IPS-15b (cell line): ENCODE measurements around the gene PARVA.
"Not testable (repeated sequence)": the region's sequence is repeated elsewhere in the genome, so short reads cannot be mapped to it uniquely, and the experiment has no call there.

ENCODE experiments used
- H3K27me3 ChIP-seq: one replicate; pipeline ENCODE4 v1.6.1; 2013; ENCODE audit warnings: low read length; ENCODE audit not compliant: control insufficient read depth, insufficient read depth
- H3K36me3 ChIP-seq: one replicate; pipeline ENCODE4 v1.6.1; 2013; ENCODE audit warnings: low read length; ENCODE audit not compliant: control insufficient read depth, insufficient read depth
- H3K4me1 ChIP-seq: one replicate; pipeline ENCODE4 v1.6.1; 2013; ENCODE audit warnings: mild to moderate bottlenecking, low read length; ENCODE audit not compliant: control insufficient read depth, insufficient read depth
- H3K4me3 ChIP-seq: one replicate; pipeline ENCODE4 v1.5.1; 2013; ENCODE audit warnings: low read depth, low read length
- H3K9ac ChIP-seq: one replicate; pipeline ENCODE4 v1.6.1; 2013; ENCODE audit warnings: low read depth, mild to moderate bottlenecking, low read length
- H3K9me3 ChIP-seq: one replicate; pipeline ENCODE4 v1.6.1; 2013; ENCODE audit warnings: mild to moderate bottlenecking, low read length; ENCODE audit not compliant: control insufficient read depth, insufficient read depth

The PARVA gene

DNA sequence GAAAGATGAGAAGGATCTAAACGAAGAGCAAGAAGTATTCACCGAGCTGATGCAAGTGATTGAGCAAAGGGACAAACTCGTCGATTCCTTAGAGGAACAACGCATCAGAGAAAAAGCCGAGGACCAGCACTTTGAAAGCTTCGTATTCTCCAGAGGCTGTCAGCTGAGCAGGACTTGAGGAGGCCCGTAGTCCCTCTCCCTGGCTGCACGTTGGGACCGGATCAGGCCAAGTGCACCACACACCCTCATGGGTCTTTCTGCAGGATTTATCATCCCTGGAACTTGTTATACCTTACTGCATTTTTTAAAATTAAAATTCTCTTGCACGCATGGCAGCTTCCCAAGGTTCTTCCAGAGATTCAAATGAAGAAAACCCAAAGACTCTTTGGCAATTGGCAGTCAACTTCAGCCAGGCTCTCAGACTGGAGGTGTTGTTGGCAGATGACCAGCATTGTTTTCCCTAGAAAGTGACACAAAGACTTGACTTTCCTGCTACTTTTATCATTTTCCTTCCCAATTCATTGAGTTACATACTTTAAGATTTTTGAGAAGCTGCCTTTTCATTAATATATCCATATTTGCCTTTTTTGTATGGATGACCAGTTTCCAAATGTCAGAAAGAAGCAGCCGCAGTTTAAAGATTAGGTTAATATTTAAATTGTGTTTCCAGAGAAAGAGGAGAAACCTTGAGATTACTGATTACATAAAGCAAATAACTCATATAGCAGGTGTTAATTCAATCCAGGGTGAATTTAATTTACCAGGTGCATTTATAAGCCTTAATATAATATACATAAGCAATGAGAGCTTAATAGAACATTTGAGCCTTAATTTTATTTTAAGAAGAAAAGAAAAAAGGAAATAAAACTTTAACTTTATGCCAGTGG is 18.8 kb upstream of the PARVA start:
- Histone ChIP-seq H3K9ac (no peak overlapping the region), H3K4me3 (no peak overlapping the region), H3K9me3 (no peaks in the 10 kb centered on the region), H3K4me1 (no peaks in the 10 kb centered on the region), H3K36me3 (no peaks in the 10 kb centered on the region), H3K27me3 (no peaks in the 10 kb centered on the region)

DNA sequence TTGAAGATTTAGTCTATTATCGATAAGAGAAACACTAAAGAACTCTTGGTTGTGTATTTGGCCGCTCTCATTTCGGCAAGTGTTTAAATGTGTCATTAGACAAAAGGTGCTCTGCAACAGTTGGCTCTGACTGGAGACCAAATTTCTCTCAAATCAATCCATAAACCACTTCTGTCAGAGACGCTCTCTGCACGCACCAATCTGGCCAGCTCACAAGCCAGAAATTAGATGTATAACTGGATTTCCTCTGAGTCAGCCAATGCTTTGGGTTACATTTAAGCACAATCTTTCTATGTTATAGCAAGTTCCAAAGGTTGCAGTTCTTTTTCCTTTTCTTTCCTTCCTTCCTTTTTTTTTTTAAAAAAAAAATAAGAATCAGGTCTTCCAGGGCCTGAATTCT is 17.6 kb upstream of the PARVA start:
- Histone ChIP-seq H3K27me3 (no peaks in the 10 kb centered on the region), H3K4me3 (no peak overlapping the region), H3K36me3 (no peaks in the 10 kb centered on the region), H3K9ac (no peak overlapping the region), H3K9me3 (no peaks in the 10 kb centered on the region), H3K4me1 (no peaks in the 10 kb centered on the region)

DNA sequence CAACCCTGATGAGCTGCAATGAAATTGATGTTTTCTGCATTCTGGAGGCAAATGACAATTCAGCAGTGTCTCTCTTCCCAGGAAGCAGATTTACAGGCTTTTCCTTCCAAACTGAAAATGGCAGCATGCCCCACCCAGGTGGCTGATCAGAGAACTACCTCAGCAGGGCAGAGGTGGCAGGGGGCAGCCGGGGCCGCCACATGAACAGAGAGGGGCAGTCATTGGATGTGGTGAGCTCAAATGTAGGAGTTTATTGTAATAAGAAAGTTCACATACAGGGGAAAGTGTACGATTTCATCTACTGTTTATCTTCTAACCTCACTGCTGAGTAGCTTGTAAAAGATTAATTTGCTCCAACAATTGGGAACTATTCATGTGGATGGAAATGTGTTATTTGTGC is 15.7 kb upstream of the PARVA start:
- H3K4me3 ChIP-seq = no peak overlapping the region
- H3K9me3 ChIP-seq = no peaks in the 10 kb centered on the region
- H3K36me3 ChIP-seq = no peaks in the 10 kb centered on the region
- H3K27me3 ChIP-seq = no peaks in the 10 kb centered on the region
- peaks cover 2% of the 10 kb centered on the region for H3K4me1 ChIP-seq
- no peak overlapping the region for H3K9ac ChIP-seq

DNA sequence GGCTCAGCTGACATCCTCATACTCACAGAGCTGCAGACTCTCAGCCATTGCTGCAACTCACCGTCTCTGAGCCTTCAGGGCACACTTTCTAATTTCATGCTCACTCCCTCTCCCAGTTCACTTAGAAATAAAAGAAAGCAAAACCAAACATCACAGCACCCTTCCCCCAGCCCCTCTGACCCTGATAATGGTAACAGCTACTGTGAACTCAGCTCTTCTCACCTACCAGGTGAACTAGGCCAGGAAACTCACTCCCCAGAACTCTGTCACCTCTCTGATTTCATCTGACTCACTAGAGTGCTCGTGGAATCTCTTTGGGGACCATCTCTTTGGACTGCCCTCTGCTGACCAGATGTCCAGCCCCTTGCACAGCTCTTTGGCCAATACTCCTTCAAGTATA is 14.5 kb upstream of the PARVA start:
- Histone ChIP-seq H3K9ac (no peak overlapping the region), H3K27me3 (no peaks in the 10 kb centered on the region), H3K9me3 (no peaks in the 10 kb centered on the region), H3K4me1 (peaks cover 2% of the 10 kb centered on the region), H3K36me3 (no peaks in the 10 kb centered on the region), H3K4me3 (no peak overlapping the region)

DNA sequence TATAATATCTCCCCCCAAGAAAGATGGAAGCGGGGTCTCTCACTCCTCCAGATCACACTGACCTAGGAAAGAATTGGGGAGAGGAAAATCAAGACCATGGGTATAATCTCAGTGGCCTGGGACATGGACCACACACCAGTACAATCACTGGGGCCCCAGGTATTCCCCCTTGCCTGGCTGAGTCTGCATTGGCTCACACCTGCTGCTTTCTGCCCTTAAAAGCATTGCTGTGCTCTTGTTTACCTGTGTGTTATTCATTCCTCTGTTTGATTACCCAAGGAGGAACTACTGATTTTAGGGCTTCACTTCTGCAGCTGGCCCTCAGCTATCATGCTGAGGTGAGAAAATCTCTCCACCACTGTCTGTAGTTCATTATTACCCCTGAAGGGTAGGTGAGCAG is 14.0 kb upstream of the PARVA start:
- H3K9ac ChIP-seq = no peak overlapping the region
- H3K9me3 ChIP-seq = no peaks in the 10 kb centered on the region
- H3K27me3 ChIP-seq = no peaks in the 10 kb centered on the region
- H3K4me1 ChIP-seq = peaks cover 2% of the 10 kb centered on the region
- H3K36me3 ChIP-seq = no peaks in the 10 kb centered on the region
- no peak overlapping the region for H3K4me3 ChIP-seq

DNA sequence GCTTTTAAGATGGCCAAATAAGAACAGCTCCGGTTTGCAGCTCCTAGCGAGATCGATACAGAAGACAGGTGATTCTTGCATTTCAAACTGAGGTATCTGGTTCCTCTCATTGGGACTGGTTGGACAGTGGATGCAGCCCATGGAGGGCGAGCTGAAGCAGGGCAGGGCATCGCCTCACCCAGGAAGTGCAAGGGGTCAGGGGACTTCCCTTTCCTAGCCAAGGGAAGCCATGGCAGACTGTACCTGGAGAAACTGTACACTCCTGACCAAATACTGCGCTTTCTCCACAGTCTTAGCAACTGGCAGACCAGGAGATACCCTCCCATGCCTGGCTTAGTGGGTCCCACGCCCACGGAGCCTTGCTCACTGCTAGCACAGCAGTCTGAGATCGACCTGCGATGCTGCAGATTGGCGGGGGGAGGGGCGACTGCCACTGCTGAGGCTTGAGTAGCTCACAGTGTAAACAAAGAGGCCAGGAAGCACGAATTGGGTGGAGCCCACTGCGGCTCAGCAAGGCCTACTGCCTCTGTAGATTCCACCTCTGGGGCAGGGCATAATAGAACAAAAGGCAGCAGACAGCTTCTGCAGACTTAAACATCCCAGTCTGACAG is 11.3 kb upstream of the PARVA start:
- not testable (repeated sequence) for H3K36me3 ChIP-seq, H3K4me1 ChIP-seq, H3K27me3 ChIP-seq, H3K9ac ChIP-seq, H3K9me3 ChIP-seq
- peak overlapping the region; percentile 43 for H3K4me3 ChIP-seq

DNA sequence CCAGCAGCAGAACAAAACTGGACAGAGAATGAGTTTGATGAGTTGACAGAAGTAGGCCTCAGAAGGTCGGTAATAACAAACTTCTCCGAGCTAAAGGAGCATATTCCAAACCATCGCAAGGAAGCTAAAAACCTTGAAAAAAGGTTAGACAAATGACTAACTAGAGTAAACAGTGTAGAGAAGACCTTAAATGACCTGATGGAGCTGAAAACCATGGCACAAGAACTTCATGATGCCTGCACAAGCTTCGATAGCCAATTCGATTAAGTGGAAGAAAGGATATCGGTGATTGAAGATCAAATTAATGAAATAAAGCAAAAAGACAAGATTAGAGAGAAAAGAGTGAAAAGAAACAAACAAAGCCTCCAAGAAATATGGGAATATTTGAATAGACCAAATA is 10.3 kb upstream of the PARVA start:
- not testable (repeated sequence) for H3K27me3 ChIP-seq, H3K4me1 ChIP-seq, H3K9me3 ChIP-seq, H3K4me3 ChIP-seq, H3K36me3 ChIP-seq, H3K9ac ChIP-seq

DNA sequence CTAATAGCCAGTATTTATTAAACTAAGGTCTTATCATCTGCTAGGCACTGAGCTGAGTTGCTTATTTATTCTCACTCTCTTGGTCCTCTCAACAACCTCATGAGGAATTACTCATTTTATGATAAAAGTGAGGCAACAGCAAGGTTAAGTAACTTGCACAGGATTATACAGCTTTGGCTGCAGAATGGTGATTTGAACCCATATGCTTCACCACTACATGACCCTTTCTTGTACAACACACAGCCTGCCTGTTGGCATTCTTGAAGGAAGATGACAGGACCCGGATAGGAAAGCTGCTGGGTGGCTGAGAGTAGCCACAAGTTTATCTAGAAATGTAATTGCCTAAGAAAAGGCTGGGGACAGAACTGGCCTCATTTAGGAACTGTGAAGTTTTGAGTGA is 5.3 kb upstream of the PARVA start:
- Histone ChIP-seq H3K27me3 (peaks cover 19% of the 10 kb centered on the region), H3K36me3 (no peaks in the 10 kb centered on the region), H3K4me3 (no peak overlapping the region), H3K9ac (no peak overlapping the region), H3K4me1 (peaks cover 5% of the 10 kb centered on the region), H3K9me3 (no peaks in the 10 kb centered on the region)

DNA sequence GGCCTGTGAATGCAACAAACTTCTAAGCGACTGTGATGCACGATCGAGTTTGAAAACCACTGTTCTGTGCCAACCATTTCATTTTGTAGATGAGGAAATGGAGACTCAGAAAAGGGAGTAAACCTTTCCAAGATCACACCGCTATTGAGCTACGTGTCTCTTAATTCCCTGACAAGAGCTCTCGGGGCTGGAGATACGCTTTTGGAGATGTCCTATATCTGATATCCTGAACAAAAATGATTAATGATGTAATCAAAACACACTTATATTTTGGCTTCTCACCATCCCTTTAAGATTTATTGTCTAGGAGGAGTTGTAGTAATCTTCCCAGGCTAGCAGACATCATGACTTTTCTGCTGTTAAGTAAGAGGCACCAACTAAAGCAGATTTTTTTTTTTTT is 1.7 kb upstream of the PARVA start:
- H3K4me1 ChIP-seq = peaks cover 5% of the 10 kb centered on the region
- no peaks in the 10 kb centered on the region for H3K9me3 ChIP-seq
- no peaks in the 10 kb centered on the region for H3K36me3 ChIP-seq
- peaks cover 19% of the 10 kb centered on the region for H3K27me3 ChIP-seq
- H3K4me3 ChIP-seq = no peak overlapping the region
- no peak overlapping the region for H3K9ac ChIP-seq

DNA sequence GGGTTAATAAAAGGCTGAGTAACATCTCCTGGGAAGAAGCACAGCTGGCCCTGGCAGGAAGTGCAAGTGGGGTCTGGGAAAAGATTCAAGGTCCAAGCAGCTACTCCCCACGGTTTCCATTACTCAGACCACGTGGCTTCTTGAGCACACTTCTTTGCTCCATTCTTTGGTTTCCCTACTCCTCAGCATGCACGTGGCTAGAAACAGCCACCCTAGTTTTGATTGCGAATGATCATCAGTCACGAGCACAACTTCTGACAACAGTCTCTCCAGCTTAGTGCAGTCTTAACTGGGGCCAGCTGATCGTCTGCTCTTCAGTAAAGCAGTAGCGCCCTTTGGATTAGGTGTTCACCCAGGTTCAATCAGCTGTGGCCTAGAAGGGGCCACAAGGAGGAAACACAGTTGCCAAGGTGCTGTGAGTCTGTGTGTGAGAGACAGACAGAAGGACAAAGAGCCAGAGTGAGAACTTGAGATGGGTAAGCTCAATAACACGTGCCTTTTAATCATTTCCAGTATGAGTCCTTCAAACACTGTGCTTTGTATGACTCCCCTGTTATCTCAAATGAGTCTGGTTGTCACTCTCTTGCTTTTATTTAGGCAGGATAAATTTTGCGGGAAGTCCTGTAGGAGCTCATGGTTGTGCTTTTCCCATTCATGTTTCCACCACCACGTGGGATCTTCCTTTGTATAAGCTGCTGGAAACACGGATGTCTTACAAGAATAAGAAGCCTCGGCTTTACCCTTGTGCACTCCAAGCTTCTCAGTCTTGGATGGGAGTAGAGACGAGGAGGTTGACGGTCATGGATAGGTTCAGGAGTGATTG is 901 bp upstream of the PARVA start:
- Histone ChIP-seq H3K9ac (peak overlapping the region; percentile 75), H3K4me3 (peak overlapping the region; percentile 88), H3K36me3 (no peaks in the 10 kb centered on the region), H3K27me3 (peaks cover 19% of the 10 kb centered on the region), H3K9me3 (no peaks in the 10 kb centered on the region), H3K4me1 (peaks cover 5% of the 10 kb centered on the region)

DNA sequence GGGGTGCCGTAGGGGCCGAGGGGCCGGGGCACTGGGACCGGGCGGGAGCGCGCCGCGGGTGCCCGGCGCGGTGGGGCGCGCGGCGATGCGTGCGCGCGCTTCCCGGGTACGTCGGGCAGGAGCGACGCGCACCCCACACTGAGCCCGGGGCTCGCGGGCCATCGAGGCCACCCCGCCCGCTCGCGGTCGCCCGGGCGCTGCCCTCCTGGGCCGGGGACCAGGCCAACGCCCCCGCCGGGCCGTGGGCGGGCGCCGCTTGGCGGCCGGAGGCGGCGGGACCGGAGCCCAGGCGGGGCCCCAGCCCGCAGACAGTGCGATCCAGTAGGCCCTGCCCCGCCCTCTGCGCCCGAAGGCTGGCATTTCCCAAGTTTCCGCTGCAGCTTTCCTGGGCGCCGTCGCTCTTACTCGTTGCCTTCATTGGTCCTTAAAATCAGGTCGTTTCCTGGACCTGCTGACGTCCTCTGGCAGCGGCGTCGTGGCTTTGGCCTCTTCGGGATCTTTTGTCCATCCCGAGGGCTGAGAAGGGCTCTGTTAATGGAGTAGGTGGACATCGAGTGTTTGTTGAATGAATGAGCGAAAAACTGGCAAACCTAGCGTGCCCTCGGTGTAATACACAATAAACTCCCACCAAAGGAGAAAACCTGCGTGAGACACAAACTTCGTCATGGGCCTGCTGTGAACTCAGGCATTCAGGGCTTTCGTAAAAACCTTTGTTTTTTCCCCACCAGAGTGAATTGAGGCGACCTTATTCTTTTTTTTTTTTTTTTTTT is 638 bp downstream of the PARVA start:
- H3K27me3 ChIP-seq = peaks cover 19% of the 10 kb centered on the region
- H3K9me3 ChIP-seq = no peaks in the 10 kb centered on the region
- H3K4me1 ChIP-seq = peaks cover 5% of the 10 kb centered on the region
- peak overlapping the region; percentile 75 for H3K9ac ChIP-seq
- peak overlapping the region; percentile 88 for H3K4me3 ChIP-seq
- no peaks in the 10 kb centered on the region for H3K36me3 ChIP-seq
